Stimulated activated naive B cell treated with anti-CD40 and anti-IgM and Interleukin-4, amounts not matched to agents 10 μg/mL and 1 μg/mL and 100 μg/mL, for 72 hours (primary cell): ENCODE data around the gene KLHDC3.

Experiments used
- ATAC-seq, 2 donors: fragments of 150-1000 bp; cut with Tn5 transposase; replicated peaks; 2 replicates each; pipeline ENCODE4 v1.10.0; 2021; ENCODE audit warnings: moderate library complexity in 1 of 2
- DNase-seq: peaks from one replicate; pipeline ENCODE4 v3.0.0; 2021
- H3K27ac Mint-ChIP-seq: one replicate; pipeline ENCODE4 v1.8.0; 2022; ENCODE audit warnings: mild to moderate bottlenecking, mixed read lengths
- H3K27me3 Mint-ChIP-seq, 2 donors: one replicate each; pipeline ENCODE4 v1.8.0; 2022; ENCODE audit warnings: mixed read lengths in 2 of 2
- H3K36me3 Mint-ChIP-seq, 2 donors: one replicate each; pipeline ENCODE4 v1.8.0; 2022; ENCODE audit warnings: mixed read lengths in 2 of 2, mild to moderate bottlenecking in 1 of 2
- H3K4me1 Mint-ChIP-seq, 2 donors: one replicate each; pipeline ENCODE4 v1.8.0; 2022; ENCODE audit warnings: mixed read lengths in 2 of 2, mild to moderate bottlenecking in 1 of 2
- H3K4me3 Mint-ChIP-seq, 2 donors: one replicate each; pipeline ENCODE4 v1.8.0; 2022; ENCODE audit warnings: mild to moderate bottlenecking in 2 of 2, mixed read lengths in 2 of 2, moderate library complexity in 1 of 2
- H3K9me3 Mint-ChIP-seq, 2 donors: one replicate each; pipeline ENCODE4 v1.8.0; 2022; ENCODE audit warnings: mixed read lengths in 2 of 2, mild to moderate bottlenecking in 1 of 2

The KLHDC3 gene

GRCh38 chr6:43047998-43048397 lies 33.9 kb downstream of the KLHDC3 start:
- peaks cover 54 to 69% of the 10 kb centered on the region in 2 donors for H3K36me3 Mint-ChIP-seq
- no peak for DNase-seq
- H3K4me1 Mint-ChIP-seq, result peaks cover 25 to 32% of the 10 kb centered on the region in 2 donors
- H3K27ac Mint-ChIP-seq, result no peak overlapping the region
- H3K4me3 Mint-ChIP-seq, result no peak overlapping the region
- H3K27me3 Mint-ChIP-seq, result no peaks in the 10 kb centered on the region
- no peaks in the 10 kb centered on the region for H3K9me3 Mint-ChIP-seq
- ATAC-seq, result no peak

GRCh38 chr6:43050981-43051380 lies 36.9 kb downstream of the KLHDC3 start:
- Mint-ChIP-seq H3K4me1 (peaks cover 38 to 52% of the 10 kb centered on the region in 2 donors), H3K27me3 (no peaks in the 10 kb centered on the region), H3K4me3 (no peak overlapping the region), H3K36me3 (peaks cover 52 to 70% of the 10 kb centered on the region in 2 donors), H3K9me3 (no peaks in the 10 kb centered on the region), H3K27ac (peak overlapping the region; percentile 43)
- ATAC-seq (no peak), DNase-seq (no peak)

DNA sequence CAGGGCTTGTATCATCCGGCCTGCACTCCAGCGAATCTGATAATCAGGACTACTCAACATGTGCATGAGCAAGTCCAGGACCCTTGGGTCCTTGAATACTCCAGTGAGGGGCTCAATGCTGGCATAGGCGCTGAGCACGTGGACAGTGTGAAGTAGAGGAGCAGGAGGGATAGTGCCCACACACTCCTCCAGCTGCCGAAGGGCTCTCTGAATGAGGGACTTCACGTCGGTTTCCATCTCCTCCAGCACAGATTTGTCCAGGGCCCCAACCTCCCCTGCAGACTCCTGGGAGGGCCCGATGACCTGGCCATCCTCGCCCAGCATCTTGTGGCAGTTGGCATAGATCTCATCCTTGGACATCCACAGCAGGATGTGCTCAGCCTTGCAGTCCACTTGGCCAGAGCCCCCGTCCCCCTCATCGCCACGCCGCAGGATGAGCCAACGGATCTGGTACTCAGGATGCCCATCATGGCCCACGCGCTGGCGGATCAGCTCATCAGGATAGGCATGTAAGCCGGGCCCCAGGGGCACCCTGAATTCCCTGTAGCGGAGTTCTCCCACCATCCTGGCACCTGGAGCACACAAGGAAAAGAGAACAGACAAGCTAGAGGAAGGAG lies 38.3 kb downstream of the KLHDC3 start:
- no peaks in the 10 kb centered on the region for H3K27me3 Mint-ChIP-seq
- DNase-seq (no peak), ATAC-seq (no peak)
- H3K4me1 Mint-ChIP-seq, result peaks cover 38 to 50% of the 10 kb centered on the region in 2 donors
- H3K9me3 Mint-ChIP-seq, result no peaks in the 10 kb centered on the region
- peaks cover 45 to 62% of the 10 kb centered on the region in 2 donors for H3K36me3 Mint-ChIP-seq
- peak overlapping the region; percentile 95 for H3K27ac Mint-ChIP-seq
- peak overlapping the region; percentile 96 to 100 for H3K4me3 Mint-ChIP-seq

DNA sequence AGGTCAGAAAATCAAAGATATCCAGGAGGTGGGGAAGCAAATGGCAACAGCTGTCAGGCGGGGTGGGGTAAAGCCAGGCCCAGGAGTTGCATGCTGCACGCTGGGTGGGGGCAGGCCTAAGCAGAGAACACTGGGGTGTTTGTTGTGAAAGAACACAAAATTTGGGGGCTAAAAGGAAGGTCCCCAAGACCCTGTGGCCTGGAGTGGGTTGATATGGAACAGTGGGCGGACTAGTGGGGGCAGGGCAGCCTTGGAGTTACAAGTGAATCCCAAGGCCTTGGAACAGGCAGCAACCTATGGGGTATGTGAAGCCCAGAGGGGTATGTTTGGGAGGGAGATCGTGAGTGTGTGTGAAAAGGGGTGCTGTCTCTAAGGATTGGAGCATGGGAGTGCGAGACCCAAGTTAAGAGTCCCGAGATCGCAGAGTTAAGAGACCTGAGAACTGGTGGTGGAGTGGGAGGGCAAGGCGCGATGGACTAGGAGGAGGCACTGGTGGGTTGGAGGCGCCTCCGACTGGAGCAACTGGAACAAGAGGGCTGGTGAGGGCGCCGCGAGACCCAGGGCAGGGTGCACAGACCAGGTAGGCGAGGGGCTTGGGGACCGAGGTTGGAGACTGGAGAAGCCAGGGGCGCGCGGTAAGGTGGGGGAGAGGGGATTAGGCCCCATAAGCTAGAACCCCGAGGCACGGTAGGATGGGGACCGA lies 38.9 kb downstream of the KLHDC3 start:
- peaks cover 41 to 68% of the 10 kb centered on the region in 2 donors for H3K36me3 Mint-ChIP-seq
- ATAC-seq, result peak; percentile 37 to 44
- H3K27me3 Mint-ChIP-seq, result no peaks in the 10 kb centered on the region
- peak overlapping the region; percentile 95 for H3K27ac Mint-ChIP-seq
- no peaks in the 10 kb centered on the region for H3K9me3 Mint-ChIP-seq
- peak overlapping the region; percentile 96 to 100 for H3K4me3 Mint-ChIP-seq
- no peak for DNase-seq
- H3K4me1 Mint-ChIP-seq, result peaks cover 40 to 56% of the 10 kb centered on the region in 2 donors

DNA sequence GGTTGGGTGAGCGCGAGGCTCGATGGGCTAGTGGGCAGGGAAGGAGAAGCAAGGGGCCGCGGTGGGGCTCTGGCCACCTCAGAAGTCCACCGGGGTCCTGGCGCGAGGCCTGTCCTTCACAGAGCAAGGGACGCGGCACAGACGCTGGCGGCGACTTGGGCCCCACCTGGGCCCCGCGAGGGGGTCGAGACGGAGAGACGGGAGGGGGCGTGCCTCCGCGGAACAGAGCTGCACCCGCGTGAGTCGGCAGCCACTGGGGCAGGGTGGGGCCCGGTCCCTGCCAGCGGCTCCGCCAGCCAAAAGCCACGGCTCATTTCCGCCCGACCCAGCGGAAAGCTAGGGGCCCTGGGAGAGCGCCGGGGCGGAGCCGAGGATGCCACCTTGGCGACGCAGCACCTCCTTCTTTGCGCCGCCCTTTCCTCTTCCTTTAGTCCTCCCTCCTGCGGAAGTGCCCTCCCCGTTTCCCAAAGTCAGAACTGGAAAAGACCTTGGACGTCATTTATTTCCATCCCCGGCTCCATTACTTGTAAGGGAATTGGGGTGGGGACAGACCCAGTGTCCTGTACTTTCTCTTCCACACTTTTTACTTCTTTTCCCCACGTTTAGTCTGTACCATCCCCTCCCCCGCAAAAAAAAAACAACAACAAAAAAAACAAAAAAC lies 39.6 kb downstream of the KLHDC3 start, which contains the start of gene CUL7:
Gene CUL7, minus strand, starts transcription at position 307 of the 661 bp plus-strand sequence. CDS start 1,063 bp downstream, outside the sequence.
- Mint-ChIP-seq H3K36me3 (peaks cover 41 to 72% of the 10 kb centered on the region in 2 donors), H3K27me3 (no peaks in the 10 kb centered on the region), H3K27ac (peak within 1 kb of the TSS; percentile 95), H3K9me3 (no peaks in the 10 kb centered on the region), H3K4me1 (peaks cover 45 to 62% of the 10 kb centered on the region in 2 donors), H3K4me3 (peak within 1 kb of the TSS; percentile 96 to 100)
- DNase-seq (peak; percentile 82), ATAC-seq (peak; percentile 98 to 99)

- Mint-ChIP-seq H3K9me3 (no peaks in the 10 kb centered on the region), H3K4me1 (peaks cover 45 to 64% of the 10 kb centered on the region in 2 donors), H3K4me3 (peak overlapping the region; percentile 96 to 100), H3K27me3 (no peaks in the 10 kb centered on the region), H3K27ac (peak overlapping the region; percentile 95), H3K36me3 (peaks cover 38 to 69% of the 10 kb centered on the region in 2 donors)
- DNase-seq, result no peak
- ATAC-seq, result no peak
These were observed 40.3 kb downstream of the KLHDC3 start for GRCh38 chr6:43054206-43054943.

- no peaks in the 10 kb centered on the region for H3K9me3 Mint-ChIP-seq
- H3K4me3 Mint-ChIP-seq, result no peak overlapping the region
- DNase-seq (no peak), ATAC-seq (no peak)
- peaks cover 23 to 53% of the 10 kb centered on the region in 2 donors for H3K36me3 Mint-ChIP-seq
- peak overlapping the region; percentile 62 for H3K27ac Mint-ChIP-seq
- peaks cover 46 to 70% of the 10 kb centered on the region in 2 donors for H3K4me1 Mint-ChIP-seq
- H3K27me3 Mint-ChIP-seq, result no peaks in the 10 kb centered on the region
These were observed 41.9 kb downstream of the KLHDC3 start for GRCh38 chr6:43055966-43056365.

DNA sequence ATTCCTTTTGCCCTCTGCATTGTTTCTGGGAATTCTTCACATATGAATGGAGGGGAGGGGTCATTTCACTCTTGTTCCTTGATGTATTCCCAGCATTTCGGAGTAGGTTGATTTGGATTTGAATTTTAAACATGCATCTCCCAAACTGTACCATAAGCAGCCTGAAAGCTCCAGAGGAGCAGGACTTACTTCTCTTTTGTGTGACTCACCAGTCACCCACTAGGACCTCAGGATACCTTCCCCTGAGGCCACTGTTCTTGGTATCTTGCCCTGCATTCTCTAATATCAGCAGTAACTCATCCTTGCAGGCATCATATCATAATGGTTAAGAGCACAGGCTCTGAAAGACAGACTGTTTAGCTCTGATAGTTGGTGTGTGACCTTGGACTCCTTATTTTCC lies 44.5 kb downstream of the KLHDC3 start:
- peak overlapping the region; percentile 95 to 98 for H3K4me3 Mint-ChIP-seq

GRCh38 chr6:43059168-43060033 lies 45.4 kb downstream of the KLHDC3 start, which contains the start of the genes KLC4 and MRPL2:
TSS of gene KLC4 (plus strand) at chr6:43059631. CDS start at chr6:43061336, 1,705 bp downstream.
TSS of gene MRPL2 (minus strand) at chr6:43059434. CDS start at chr6:43059381, 53 bp downstream.
- Mint-ChIP-seq H3K27me3 (no peaks in the 10 kb centered on the region), H3K4me1 (peaks cover 27 to 39% of the 10 kb centered on the region in 2 donors), H3K4me3 (peak within 1 kb of the TSS; percentile 95 to 98), H3K9me3 (no peaks in the 10 kb centered on the region), H3K36me3 (peaks cover 10 to 46% of the 10 kb centered on the region in 2 donors), H3K27ac (peak within 1 kb of the TSS; percentile 99)
- peak; percentile 97 for ATAC-seq
- peak; percentile 97 for DNase-seq

More for the DNA sequence above, 44.5 kb downstream of the KLHDC3 start:
- DNase-seq (no peak), ATAC-seq (no peak)
- H3K27me3 Mint-ChIP-seq, result no peaks in the 10 kb centered on the region
- peaks cover 34 to 47% of the 10 kb centered on the region in 2 donors for H3K4me1 Mint-ChIP-seq
- no peaks in the 10 kb centered on the region for H3K9me3 Mint-ChIP-seq
- peaks cover 17 to 46% of the 10 kb centered on the region in 2 donors for H3K36me3 Mint-ChIP-seq
- peak overlapping the region; percentile 99 for H3K27ac Mint-ChIP-seq

DNA sequence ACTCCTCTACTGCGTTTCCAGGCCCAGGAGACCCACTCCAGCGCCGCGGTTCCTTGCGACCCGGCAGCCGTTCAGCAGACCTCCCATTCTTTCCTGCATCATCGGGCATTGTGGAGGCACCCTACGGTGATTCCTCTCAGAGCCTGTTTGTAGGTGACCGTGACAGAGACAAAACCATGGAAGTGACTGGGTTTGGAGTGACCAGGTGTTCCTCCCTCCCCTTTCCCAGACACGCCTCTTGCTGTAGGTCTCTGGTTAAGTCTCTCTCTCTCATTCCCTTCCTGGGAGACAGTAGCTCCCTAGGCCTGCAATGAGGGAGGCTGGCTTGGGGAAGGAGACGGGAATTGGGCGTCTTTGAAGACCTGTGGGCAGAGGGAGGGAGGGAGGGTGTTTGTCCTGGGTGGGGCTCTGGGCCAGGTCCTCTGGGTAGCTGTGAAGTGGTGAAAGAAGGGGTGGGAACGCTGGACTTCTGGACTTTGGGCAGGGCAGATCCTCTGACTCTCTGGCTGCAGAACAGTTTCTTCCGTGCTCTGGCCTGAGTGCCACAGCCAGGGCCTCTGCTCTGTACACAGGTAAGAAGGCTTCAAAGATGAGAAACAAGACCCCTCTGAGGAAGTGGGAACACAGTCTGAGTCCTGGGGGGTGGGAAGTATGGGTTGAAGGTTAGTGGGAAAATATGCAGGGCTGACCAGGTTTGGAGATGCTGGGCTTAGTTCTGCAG lies 46.1 kb downstream of the KLHDC3 start:
- ATAC-seq, result no peak
- DNase-seq, result no peak
- Mint-ChIP-seq H3K9me3 (no peaks in the 10 kb centered on the region), H3K27me3 (no peaks in the 10 kb centered on the region), H3K27ac (peak overlapping the region; percentile 99), H3K36me3 (peaks cover 9 to 44% of the 10 kb centered on the region in 2 donors), H3K4me1 (peaks cover 27 to 38% of the 10 kb centered on the region in 2 donors), H3K4me3 (peak overlapping the region; percentile 95 to 98)

GRCh38 chr6:43060755-43061633 lies 46.9 kb downstream of the KLHDC3 start:
- no peak overlapping the region for H3K27ac Mint-ChIP-seq
- H3K9me3 Mint-ChIP-seq, result no peaks in the 10 kb centered on the region
- DNase-seq, result no peak
- peaks cover 24 to 32% of the 10 kb centered on the region in 2 donors for H3K4me1 Mint-ChIP-seq
- peak overlapping the region; percentile 95 to 98 for H3K4me3 Mint-ChIP-seq
- no peak for ATAC-seq
- no peaks in the 10 kb centered on the region for H3K27me3 Mint-ChIP-seq
- H3K36me3 Mint-ChIP-seq, result peaks cover 2 to 39% of the 10 kb centered on the region in 2 donors

- no peaks in the 10 kb centered on the region for H3K9me3 Mint-ChIP-seq
- ATAC-seq, result no peak
- H3K4me1 Mint-ChIP-seq, result peaks cover 24 to 30% of the 10 kb centered on the region in 2 donors
- no peak overlapping the region for H3K27ac Mint-ChIP-seq
- no peaks in the 10 kb centered on the region for H3K27me3 Mint-ChIP-seq
- no peak for DNase-seq
- peaks cover 0 to 42% of the 10 kb centered on the region in 2 donors for H3K36me3 Mint-ChIP-seq
- no peak overlapping the region for H3K4me3 Mint-ChIP-seq
These were observed 47.8 kb downstream of the KLHDC3 start for GRCh38 chr6:43061861-43062260.
